ENCODE measurements around the gene TM9SF1.
A peak's percentile ranks its signal among the peaks of the same experiment; 100 is the strongest.

TM9SF1 gene

DNA sequence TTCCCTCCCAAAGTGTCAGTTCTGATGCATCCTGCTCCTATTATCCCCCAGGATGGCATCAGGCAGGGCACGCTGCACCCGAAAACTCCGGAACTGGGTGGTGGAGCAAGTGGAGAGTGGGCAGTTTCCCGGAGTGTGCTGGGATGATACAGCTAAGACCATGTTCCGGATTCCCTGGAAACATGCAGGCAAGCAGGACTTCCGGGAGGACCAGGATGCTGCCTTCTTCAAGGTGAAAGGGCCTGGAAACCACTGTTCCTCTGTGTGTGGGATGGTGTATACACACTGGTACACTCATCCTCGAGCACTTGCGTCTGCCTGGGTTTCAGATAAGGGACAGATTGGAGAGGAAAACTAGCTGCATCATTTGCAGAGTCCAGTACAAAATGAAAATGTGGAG, 33.1 kb downstream of the TM9SF1 start:
- H3K4me3 ChIP-seq (ENCODE audit: low read depth, low read length), result peak overlapping the region; percentile 97
- DNase-seq (ENCODE audit: low read depth), result peak; percentile 42
- TF ChIP-seq, protein P1, sequence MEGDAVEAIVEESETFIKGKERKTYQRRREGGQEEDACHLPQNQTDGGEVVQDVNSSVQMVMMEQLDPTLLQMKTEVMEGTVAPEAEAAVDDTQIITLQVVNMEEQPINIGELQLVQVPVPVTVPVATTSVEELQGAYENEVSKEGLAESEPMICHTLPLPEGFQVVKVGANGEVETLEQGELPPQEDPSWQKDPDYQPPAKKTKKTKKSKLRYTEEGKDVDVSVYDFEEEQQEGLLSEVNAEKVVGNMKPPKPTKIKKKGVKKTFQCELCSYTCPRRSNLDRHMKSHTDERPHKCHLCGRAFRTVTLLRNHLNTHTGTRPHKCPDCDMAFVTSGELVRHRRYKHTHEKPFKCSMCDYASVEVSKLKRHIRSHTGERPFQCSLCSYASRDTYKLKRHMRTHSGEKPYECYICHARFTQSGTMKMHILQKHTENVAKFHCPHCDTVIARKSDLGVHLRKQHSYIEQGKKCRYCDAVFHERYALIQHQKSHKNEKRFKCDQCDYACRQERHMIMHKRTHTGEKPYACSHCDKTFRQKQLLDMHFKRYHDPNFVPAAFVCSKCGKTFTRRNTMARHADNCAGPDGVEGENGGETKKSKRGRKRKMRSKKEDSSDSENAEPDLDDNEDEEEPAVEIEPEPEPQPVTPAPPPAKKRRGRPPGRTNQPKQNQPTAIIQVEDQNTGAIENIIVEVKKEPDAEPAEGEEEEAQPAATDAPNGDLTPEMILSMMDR (IDR thresholded peaks at IDR 0.05; ENCODE audit: insufficient read depth, low read depth, low read length, missing control alignments), result no peak

DNA sequence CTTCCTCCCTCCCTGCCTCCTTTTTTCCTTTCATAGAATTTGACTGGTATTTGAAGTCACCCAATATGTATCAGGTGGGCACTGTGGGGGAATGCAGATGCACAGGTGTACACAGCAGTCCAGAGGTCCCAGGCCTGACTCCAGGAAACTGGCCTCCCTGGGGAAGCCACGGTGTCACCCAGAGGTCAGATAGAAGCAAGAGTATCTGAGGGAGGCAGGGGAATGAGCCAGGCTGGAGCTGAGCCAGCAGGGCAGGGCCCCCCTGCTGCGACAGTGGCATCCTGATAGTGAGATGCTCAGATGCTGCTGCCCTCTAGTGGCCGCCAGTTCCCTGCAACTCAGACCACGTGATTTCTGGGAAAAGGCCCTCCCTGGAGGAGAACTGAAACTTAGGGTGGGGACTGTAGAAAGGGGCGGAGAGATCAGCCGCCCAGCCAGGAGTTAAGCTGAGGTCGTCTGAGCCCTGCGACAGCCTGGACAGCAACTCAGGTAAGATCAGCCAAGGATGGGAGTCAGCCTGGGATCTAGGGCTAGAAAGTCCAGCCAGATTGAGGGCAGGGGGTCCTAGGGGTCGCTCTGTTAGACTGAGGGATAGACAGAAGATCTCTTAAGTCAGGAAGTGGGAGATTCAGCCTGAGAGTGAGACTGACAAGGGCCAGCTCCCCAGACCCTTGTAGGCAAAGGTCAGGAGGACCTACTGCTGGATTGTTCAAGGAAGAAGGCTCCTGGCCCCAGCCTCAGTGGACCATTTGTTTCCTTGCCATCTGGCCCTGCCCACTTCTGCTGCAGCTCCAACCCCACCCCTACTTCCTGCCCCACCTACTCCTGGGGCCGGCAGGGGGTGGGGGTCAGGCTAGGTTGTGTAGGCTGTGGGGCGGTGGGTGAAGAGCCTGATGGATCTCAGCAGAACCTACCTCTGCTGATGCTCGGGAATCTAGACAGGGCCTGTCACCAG, 34.1 kb downstream of the TM9SF1 start, which contains the start of gene IRF9:
TSS of gene IRF9 (plus strand) at position 416 of the 955 bp plus-strand sequence. CDS start 880 bp downstream, outside the sequence.
- H3K4me3 ChIP-seq (ENCODE audit: low read depth, low read length), result peak within 1 kb of the TSS; percentile 97
- TF ChIP-seq, protein P1 (IDR thresholded peaks at IDR 0.05; ENCODE audit: insufficient read depth, low read depth, low read length, missing control alignments), result peak; percentile 92
- peak; percentile 98 for DNase-seq (ENCODE audit: low read depth)

DNA sequence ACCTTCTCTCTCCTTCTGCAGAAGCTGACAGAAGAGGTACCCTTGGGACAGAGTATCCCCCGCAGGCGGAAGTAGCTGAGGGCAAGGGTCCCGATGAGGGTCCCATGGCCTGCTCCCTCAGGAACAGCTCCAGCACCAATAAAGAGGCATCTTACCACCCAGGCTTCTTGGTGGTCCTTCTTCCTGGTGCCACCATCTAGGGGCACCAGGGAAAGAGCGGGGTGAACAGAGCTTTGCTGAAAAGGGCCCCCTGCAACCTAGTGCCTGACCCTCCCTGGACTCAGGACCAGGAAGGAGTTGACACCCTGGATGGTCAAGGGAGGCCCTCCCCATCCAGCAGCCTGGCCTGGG, 34.8 kb downstream of the TM9SF1 start:
- peak overlapping the region; percentile 97 for H3K4me3 ChIP-seq (ENCODE audit: low read depth, low read length)
- DNase-seq (ENCODE audit: low read depth), result no peak
- TF ChIP-seq, protein P1 (IDR thresholded peaks at IDR 0.05; ENCODE audit: insufficient read depth, low read depth, low read length, missing control alignments), result no peak

DNA sequence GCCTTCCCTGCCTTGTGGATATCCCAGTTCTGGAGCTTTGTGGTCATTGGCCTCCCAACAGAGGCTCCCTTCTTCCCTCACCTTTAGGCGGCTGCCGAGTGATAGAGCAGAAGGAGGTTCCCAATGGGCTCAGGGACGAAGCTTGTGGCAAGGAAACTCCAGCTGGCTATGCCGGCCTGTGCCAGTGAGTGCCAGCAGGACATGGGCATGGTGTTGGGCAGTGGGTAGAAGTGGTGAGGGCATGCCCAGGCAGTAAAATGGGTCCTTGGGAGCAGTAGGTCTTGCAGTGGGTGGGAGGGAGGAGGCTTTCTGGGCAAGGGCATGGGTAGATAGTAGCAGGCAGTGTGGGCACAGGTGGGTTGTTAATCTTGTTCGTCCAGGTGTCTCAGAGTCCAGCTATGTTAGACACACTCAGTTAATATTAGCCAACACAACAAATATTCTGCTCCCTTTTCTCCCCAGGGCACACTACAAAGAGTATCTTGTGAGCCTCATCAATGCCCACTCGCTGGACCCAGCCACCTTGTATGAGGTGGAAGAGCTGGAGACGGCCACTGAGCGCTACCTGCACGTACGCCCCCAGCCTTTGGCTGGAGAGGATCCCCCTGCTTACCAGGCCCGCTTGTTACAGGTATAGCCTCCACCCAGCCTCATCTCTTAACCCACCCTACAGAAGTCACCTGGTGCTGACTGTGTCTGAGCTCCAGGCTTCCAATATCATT, 35.3 kb downstream of the TM9SF1 start:
- TF ChIP-seq, protein P1 (IDR thresholded peaks at IDR 0.05; ENCODE audit: insufficient read depth, low read depth, low read length, missing control alignments), result no peak
- no peak for DNase-seq (ENCODE audit: low read depth)
- no peak overlapping the region for H3K4me3 ChIP-seq (ENCODE audit: low read depth, low read length)

DNA sequence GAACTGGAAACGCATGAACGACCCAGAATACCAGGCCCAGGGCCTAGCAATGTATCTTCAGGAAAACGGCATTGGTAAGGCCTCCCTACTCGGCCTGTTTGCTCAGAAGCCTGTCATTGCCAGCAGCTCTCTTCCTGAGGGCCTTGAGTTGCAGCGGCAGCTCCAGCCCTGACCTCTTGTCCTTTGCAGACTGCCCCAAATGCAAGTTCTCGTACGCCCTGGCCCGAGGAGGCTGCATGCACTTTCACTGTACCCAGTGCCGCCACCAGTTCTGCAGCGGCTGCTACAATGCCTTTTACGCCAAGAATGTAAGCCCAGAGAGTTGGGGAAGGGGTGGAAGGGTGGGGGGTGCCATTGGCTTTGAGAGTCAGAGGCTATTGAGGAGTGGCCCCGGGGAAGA, 37.9 kb downstream of the TM9SF1 start:
- TF ChIP-seq, protein P1 (IDR thresholded peaks at IDR 0.05; ENCODE audit: insufficient read depth, low read depth, low read length, missing control alignments), result no peak
- DNase-seq (ENCODE audit: low read depth), result no peak
- no peak overlapping the region for H3K4me3 ChIP-seq (ENCODE audit: low read depth, low read length)

DNA sequence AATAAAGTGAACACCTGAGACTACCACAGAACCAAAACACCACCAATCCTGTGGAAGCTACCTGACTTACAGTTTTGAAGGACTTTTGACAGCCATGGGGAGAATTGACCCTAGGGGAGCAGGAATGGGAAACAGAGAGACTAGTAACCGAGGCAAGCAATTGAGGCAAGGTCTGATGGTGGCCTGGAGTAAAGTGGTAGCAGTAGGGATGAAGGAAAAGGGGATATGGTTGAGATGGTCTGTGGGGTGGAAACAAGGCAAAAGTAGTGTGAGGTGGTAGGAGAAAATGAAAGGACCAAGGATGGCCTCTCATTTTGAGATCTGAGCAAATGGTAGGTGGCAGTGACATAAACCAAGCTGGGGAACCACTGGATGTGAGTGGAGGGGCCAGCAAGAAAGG, 38.4 kb downstream of the TM9SF1 start:
- TF ChIP-seq, protein P1 (IDR thresholded peaks at IDR 0.05; ENCODE audit: insufficient read depth, low read depth, low read length, missing control alignments), result no peak
- no peak overlapping the region for H3K4me3 ChIP-seq (ENCODE audit: low read depth, low read length)

More for the DNA sequence above, 38.4 kb downstream of the TM9SF1 start:
- no peak for DNase-seq (ENCODE audit: low read depth)

All from GM12865 (cell line).